Natural killer cell (primary cell): ENCODE results near the gene DNAAF5. TPM values are rescaled to one million over a fixed set of nuclear protein-coding genes. Genes with fewer than 3 reads are reported as not detected.

Experiments
- ATAC-seq, 3 donors: fragments of 150-1000 bp in 2 of 3; fragments of 200-7000 bp in 1 of 3; cut with Tn5 transposase; 1 replicate in 1 of 3; 2 replicates in 2 of 3; pipeline ENCODE4 v1.10.0; 2021; ENCODE audit warnings: mild to moderate bottlenecking in 2 of 3, moderate library complexity in 2 of 3
- DNase-seq, 2 donors: peaks; one replicate each; pipeline versions ENCODE4 v3.0.0 to v3.0.0-alpha.2; 2013 to 2021; ENCODE audit warnings: mixed read lengths in 1 of 2
- H3K27ac ChIP-seq: one replicate; pipeline ENCODE4 v1.5.1; 2013; ENCODE audit warnings: mild to moderate bottlenecking, low read length
- H3K27me3 ChIP-seq: one replicate; pipeline ENCODE4 v1.6.1; 2013; ENCODE audit warnings: low read length; ENCODE audit not compliant: control insufficient read depth, insufficient read depth
- H3K36me3 ChIP-seq: one replicate; pipeline ENCODE4 v1.6.1; 2013; ENCODE audit warnings: low read length; ENCODE audit not compliant: control insufficient read depth, insufficient read depth
- H3K4me1 ChIP-seq: one replicate; pipeline ENCODE4 v1.6.1; 2013; ENCODE audit warnings: low read length; ENCODE audit not compliant: control insufficient read depth, insufficient read depth
- H3K4me3 ChIP-seq: one replicate; pipeline ENCODE4 v1.5.1; 2013; ENCODE audit warnings: low read length
- H3K9me3 ChIP-seq: one replicate; pipeline ENCODE4 v1.6.1; 2013; ENCODE audit warnings: low read length; ENCODE audit not compliant: control insufficient read depth, insufficient read depth
- H3K27ac Mint-ChIP-seq, 2 donors: one replicate each; pipeline ENCODE4 v1.8.0; 2022; ENCODE audit warnings: mild to moderate bottlenecking in 2 of 2, mixed read lengths in 2 of 2, moderate library complexity in 1 of 2
- H3K27me3 Mint-ChIP-seq, 2 donors: one replicate each; pipeline ENCODE4 v1.8.0; 2022; ENCODE audit warnings: low read depth in 2 of 2, mixed read lengths in 2 of 2
- H3K36me3 Mint-ChIP-seq: one replicate; pipeline ENCODE4 v1.8.0; 2022; ENCODE audit warnings: mixed read lengths
- H3K4me1 Mint-ChIP-seq, 2 donors: one replicate each; pipeline ENCODE4 v1.8.0; 2022; ENCODE audit warnings: mixed read lengths in 2 of 2
- H3K4me3 Mint-ChIP-seq: one replicate; pipeline ENCODE4 v1.8.0; 2022; ENCODE audit warnings: mild to moderate bottlenecking, moderate library complexity, mixed read lengths
- H3K9me3 Mint-ChIP-seq, 2 donors: one replicate each; pipeline ENCODE4 v1.8.0; 2022; ENCODE audit warnings: mixed read lengths in 2 of 2
- WGBS: methylation state at CpG from one replicate; pipeline ENCODE4 v1.1.7; 2013; ENCODE audit warnings: missing lambda C conversion rate; ENCODE audit not compliant: insufficient coverage; 5-methylcytosine and 5-hydroxymethylcytosine counted together
- intact Hi-C: fragments of 100-400 bp; cut with micrococcal nuclease; formaldehyde crosslinking; loops from one replicate; pipeline ENCODE4 v1.14.2; 2022
- total RNA-seq, 4 donors: library from RNA; stranded (reverse); fragments of 120-200 nt in 1 of 4; gene quantifications; one replicate each; pipeline versions ENCODE4 v1.2.3 to v1.2.4, GENCODE V29; 2013 to 2022
- TF ChIP-seq, protein P1 (sequence below): fragments of 200-600 bp; IDR thresholded peaks from one replicate; pipeline ENCODE4 v1.8.0; 2022; ENCODE audit warnings: antibody characterized with exemption

DNAAF5 gene
- total RNA-seq, 3 donors from 2014 or later (not counting 1 experiment from before 2014, with no cell fraction given): 6.7 to 10.3 (median 10.3) TPM

DNA sequence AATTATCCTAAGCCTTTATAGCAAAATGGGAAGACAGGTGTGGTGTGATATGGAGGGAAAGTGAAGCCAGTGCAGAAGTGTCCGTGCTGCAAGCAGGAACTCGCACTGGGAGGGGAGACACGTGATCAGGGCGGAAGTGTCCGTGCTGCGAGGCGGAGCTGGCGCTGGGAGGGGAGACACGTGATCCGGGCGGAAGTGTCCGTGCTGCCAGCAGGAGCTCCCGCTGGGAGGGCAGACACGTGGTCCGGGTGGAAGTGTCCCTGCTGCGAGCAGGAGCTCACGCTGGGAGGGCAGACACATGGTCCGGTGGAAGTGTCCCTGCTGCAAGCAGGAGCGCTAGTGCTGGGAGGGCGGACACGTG, 41.1 kb downstream of the DNAAF5 start:
- ATAC-seq (peak in 1 of 3 donors; percentile 43), DNase-seq (no peak)
- no peaks in the 10 kb centered on the region for H3K4me1 ChIP-seq
- Mint-ChIP-seq H3K27me3 (no peaks in the 10 kb centered on the region), H3K9me3 (no peaks in the 10 kb centered on the region), H3K4me1 (no peaks in the 10 kb centered on the region), H3K36me3 (no peaks in the 10 kb centered on the region), H3K27ac (peak overlapping the region in 1 of 2 donors; percentile 56), H3K4me3 (no peak overlapping the region)
- intact Hi-C loops: no loop called here
- TF ChIP-seq, protein P1, sequence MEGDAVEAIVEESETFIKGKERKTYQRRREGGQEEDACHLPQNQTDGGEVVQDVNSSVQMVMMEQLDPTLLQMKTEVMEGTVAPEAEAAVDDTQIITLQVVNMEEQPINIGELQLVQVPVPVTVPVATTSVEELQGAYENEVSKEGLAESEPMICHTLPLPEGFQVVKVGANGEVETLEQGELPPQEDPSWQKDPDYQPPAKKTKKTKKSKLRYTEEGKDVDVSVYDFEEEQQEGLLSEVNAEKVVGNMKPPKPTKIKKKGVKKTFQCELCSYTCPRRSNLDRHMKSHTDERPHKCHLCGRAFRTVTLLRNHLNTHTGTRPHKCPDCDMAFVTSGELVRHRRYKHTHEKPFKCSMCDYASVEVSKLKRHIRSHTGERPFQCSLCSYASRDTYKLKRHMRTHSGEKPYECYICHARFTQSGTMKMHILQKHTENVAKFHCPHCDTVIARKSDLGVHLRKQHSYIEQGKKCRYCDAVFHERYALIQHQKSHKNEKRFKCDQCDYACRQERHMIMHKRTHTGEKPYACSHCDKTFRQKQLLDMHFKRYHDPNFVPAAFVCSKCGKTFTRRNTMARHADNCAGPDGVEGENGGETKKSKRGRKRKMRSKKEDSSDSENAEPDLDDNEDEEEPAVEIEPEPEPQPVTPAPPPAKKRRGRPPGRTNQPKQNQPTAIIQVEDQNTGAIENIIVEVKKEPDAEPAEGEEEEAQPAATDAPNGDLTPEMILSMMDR: no peak
- H3K9me3 ChIP-seq: no peaks in the 10 kb centered on the region
- H3K27ac ChIP-seq: no peak overlapping the region
- no peak overlapping the region for H3K4me3 ChIP-seq
- H3K36me3 ChIP-seq: peaks cover 14% of the 10 kb centered on the region
- H3K27me3 ChIP-seq: no peaks in the 10 kb centered on the region
- WGBS: 95% methylated on average over 21 of the region's 21 CpGs

DNA sequence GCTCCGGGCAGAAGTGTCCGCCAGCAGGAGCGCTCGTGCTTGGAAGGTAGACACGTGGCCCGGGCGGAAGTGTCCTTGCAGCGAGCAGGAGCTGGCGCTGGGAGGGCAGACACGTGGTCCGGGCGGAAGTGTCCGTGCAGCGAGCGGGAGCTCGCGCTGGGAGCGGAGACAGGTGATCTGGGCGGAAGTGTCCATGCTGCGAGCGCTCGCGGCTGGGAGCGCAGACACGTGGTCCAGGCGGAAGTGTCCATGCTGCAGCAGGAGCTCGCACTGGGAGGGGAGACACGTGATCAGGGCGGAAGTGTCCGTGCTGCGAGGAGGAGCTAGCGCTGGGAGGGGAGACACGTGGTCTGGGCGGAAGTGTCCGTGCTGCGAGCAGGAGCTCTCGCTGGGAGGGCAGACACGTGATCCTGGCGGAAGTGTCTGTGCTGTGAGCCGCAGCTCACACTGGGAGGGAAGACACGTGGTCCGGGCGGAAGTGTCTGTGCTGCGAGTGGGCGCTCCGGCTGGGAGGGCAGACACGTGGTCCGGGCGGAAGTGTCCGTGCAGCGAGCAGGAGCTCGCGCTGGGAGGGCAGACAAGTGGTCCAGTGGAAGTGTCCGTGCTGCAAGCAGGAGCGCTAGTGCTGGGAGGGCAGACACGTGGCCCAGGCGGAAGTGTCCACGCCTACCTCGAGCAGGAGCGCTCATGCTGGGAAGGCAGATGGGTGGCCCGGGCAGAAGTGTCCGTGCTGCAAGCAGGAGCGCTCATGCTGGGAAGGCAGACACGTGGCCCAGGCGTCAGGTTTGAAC, 41.6 kb downstream of the DNAAF5 start:
- H3K4me3 Mint-ChIP-seq: peak overlapping the region; percentile 59
- TF ChIP-seq, protein P1: no peak
- ATAC-seq: peak in 1 of 3 donors; percentile 71
- WGBS: 95% methylated on average over 65 of the region's 65 CpGs
- Histone ChIP-seq H3K27me3 (no peaks in the 10 kb centered on the region), H3K9me3 (no peaks in the 10 kb centered on the region), H3K36me3 (peaks cover 15% of the 10 kb centered on the region), H3K4me3 (no peak overlapping the region), H3K27ac (no peak overlapping the region), H3K4me1 (no peaks in the 10 kb centered on the region)
- no peaks in the 10 kb centered on the region for H3K9me3 Mint-ChIP-seq
- peak overlapping the region in 1 of 2 donors; percentile 56 for H3K27ac Mint-ChIP-seq
- no peak for DNase-seq
- intact Hi-C loops: no loop called here
- no peaks in the 10 kb centered on the region for H3K27me3 Mint-ChIP-seq
- H3K4me1 Mint-ChIP-seq: no peaks in the 10 kb centered on the region
- H3K36me3 Mint-ChIP-seq: no peaks in the 10 kb centered on the region

DNA sequence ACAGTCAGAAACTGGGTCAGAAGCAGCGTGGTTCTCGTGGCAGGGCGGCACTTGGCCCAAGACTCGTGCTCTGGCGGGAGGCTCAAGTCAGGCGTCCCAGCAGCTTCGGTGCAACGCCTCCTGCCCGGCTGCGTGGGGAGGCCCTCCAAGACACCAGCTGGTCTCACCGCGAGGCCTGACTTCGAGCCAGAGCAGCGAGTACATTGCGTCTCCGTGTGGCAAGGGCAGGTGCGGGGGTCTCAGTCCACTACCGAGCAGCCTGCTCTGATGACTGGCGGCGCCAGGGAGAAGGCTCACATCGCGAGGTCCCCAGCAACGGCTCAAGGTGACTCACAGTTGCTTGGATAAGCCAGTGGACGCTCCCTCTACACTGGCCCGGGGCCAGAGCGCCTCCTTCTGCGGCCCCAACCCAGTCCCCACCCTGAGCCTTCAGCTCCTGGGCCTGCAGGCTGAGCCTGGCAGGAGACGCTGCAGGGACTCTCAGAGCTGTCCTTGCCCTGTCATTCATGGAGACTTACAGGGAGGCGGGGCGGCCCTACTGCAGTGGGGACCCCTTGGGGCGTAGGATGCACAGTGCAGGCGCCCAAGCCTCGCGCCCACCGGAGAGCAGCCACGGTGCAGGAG, 42.5 kb downstream of the DNAAF5 start:
- no peak overlapping the region for H3K4me3 Mint-ChIP-seq
- H3K27ac Mint-ChIP-seq: no peak overlapping the region
- Histone ChIP-seq H3K27ac (no peak overlapping the region), H3K27me3 (no peaks in the 10 kb centered on the region), H3K4me1 (no peaks in the 10 kb centered on the region), H3K36me3 (peaks cover 10% of the 10 kb centered on the region), H3K9me3 (no peaks in the 10 kb centered on the region), H3K4me3 (no peak overlapping the region)
- no peaks in the 10 kb centered on the region for H3K27me3 Mint-ChIP-seq
- H3K36me3 Mint-ChIP-seq: no peaks in the 10 kb centered on the region
- ATAC-seq (no peak), DNase-seq (no peak)
- H3K4me1 Mint-ChIP-seq: no peaks in the 10 kb centered on the region
- 94% methylated on average over 36 of the region's 36 CpGs for WGBS
- TF ChIP-seq, protein P1: no peak
- intact Hi-C loops: no loop called here
- no peaks in the 10 kb centered on the region for H3K9me3 Mint-ChIP-seq
